ENCODE results near the gene LCN12.

GRCh38 chr9:136921718-136922117 is 30.4 kb upstream of the LCN12 start:
- TF ChIP-seq CTCF (IDR thresholded peaks at IDR 0.05; ENCODE audit: low read depth, low read length) (no peak), EZH2phosphoT487 (IDR thresholded peaks at IDR 0.05; ENCODE audit: low read depth) (no peak)
